ENCODE results near the gene CREB3L2.
"Not testable (repeated sequence)": the region's sequence is repeated elsewhere in the genome, so short reads cannot be mapped to it uniquely, and the experiment has no call there.

CREB3L2 gene

DNA sequence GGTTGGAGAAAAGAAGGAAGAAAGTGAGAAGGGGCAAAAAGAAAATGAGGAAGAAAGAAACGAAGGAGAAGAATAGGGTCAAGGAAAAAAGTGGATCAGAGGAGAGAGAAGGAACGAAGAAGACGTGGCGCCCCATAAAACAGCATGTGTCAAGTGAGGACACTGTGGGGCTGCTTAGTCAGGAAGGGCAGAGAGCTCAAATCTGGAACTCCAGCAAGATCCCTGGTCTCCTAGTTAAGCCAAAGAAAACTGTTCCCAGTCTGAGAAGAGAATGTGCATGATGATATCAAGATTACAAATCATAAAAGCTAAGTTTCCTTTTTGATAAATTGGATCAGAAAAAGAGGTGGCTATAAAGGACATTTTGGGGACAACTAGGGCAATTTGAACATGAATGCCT is 33.0 kb downstream of the CREB3L2 start:
- no peak for DNase-seq (ENCODE audit: low spot score)

GRCh38 chr7:137968339-137968738 is 33.5 kb downstream of the CREB3L2 start:
- not testable (repeated sequence) for DNase-seq (ENCODE audit: low spot score)

GRCh38 chr7:137967143-137968018 is 34.5 kb downstream of the CREB3L2 start:
- DNase-seq (ENCODE audit: low spot score): no peak

DNA sequence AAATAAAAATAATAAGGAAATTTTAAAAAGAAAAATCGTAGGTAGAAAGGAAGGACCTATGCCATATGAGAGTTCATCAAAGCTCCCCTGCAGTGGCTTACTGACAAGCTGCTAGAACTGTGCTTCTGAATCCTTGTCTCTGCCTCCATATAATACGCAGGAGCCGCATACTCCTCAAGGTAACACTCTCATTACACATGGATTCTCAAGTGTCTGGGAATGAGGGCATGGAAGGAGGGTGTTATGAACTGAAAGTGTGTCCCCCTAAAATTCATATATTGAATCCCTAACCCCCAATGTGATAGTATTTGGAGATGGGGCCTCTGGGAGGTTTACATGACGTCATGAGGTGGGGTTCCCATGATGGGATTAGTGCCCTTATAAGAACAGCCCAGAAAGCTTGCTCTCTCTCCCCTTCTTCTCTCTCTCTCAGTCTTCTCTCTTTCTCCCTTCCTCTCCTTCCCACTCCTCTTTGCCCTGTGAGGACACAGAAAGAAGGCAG is 35.2 kb downstream of the CREB3L2 start:
- no peak for DNase-seq (ENCODE audit: low spot score)

DNA sequence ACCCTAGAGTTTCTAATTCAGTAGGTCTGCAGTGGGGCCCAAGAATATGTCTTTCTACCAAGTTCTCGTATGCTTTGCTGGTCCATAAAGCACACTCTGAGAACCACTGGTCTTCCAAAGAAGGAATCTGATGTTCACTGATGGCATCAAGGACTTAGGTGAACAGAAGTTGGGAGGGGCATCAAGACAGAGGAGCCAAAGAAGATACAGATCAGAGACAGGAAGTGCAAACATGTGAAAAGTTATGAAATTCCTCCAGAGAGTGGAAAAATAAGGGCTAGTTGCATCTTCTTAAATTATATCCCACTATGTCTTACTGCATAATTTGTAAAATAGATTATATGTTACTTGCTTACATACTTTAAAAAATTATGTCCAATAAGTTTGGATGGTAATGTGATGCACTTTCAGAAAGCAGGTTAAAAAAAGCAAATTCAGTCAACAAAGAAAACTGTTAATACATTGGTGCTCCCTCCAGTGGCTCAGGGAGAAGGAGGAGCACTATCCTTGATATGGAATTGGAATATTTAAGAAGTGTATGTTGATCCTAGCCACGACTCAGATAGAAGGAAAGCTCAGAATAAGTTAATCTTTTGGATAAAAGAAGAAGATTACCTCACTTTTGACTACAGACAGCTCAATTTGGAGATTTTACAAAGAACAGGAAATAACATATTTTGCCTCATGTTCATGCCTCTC is 35.8 kb downstream of the CREB3L2 start:
- no peak for DNase-seq (ENCODE audit: low spot score)

DNA sequence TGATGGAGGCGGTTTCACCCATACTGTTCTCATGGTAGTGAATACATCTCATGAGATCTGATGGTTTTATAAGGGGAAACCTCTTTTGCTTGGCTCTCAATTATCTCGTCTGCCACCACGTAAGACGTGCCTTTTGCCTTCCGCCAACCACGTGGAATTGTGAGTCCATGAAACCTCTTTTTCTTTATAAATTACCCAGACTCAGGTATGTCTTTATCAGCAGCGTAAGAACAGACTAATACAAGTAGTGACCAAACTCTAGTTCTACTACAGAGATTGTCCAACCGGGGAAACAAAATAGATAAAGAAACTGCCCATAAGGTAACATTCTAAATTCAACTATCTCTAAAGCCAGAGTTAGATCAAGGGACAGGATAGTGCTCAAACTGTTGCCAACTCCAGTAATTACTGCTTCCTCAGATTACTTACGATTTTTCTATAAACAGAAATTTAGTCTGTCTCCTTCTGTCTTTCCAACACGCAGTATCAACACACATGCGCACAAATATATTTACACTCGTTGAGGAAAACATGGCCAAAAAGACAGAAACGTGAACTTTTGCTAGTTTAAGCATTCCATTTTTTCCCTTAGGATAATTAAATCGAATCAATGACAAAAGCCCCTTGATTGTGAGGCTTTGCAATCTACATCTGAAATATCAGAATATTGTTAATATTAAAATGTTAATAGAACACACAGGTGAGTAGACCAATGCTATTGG is 36.9 kb downstream of the CREB3L2 start:
- no peak for DNase-seq (ENCODE audit: low spot score)

DNA sequence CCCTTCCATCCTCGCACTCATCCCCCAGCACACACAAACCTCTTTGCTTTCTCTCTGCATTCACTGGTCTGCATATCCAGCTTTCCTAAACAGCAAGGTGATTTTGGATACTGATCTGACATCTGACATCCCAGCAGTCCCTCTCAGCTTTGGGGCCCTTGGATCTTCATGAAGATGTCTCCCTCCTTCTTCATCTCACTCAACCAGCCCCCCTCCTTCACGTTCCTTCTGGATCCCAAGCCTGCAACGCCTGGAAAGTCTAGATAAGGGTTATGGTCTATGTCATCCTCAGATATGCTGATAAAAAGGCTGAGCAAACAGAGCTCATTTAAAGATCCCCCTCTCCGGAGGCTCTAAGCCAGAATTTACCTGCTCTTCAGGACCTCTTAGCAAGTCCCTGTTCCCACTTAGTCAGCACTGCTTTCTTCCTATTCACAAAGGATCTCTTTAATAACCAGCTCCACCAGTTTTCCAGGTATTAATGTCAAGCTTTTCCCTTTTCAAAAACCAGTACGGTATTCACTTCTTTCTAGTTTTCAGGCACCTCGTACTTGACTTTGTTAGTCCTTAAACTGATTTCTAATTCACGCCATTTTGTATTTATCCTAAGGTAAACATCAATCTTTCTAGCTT is 38.9 kb downstream of the CREB3L2 start:
- DNase-seq (ENCODE audit: low spot score): no peak

GRCh38 chr7:137962491-137962874 is 39.4 kb downstream of the CREB3L2 start:
- no peak for DNase-seq (ENCODE audit: low spot score)

GRCh38 chr7:137961200-137962177 is 40.4 kb downstream of the CREB3L2 start:
- no peak for DNase-seq (ENCODE audit: low spot score)

- no peak for DNase-seq (ENCODE audit: low spot score)
Measured at GRCh38 chr7:137960020-137960419, 41.9 kb downstream of the CREB3L2 start.

DNA sequence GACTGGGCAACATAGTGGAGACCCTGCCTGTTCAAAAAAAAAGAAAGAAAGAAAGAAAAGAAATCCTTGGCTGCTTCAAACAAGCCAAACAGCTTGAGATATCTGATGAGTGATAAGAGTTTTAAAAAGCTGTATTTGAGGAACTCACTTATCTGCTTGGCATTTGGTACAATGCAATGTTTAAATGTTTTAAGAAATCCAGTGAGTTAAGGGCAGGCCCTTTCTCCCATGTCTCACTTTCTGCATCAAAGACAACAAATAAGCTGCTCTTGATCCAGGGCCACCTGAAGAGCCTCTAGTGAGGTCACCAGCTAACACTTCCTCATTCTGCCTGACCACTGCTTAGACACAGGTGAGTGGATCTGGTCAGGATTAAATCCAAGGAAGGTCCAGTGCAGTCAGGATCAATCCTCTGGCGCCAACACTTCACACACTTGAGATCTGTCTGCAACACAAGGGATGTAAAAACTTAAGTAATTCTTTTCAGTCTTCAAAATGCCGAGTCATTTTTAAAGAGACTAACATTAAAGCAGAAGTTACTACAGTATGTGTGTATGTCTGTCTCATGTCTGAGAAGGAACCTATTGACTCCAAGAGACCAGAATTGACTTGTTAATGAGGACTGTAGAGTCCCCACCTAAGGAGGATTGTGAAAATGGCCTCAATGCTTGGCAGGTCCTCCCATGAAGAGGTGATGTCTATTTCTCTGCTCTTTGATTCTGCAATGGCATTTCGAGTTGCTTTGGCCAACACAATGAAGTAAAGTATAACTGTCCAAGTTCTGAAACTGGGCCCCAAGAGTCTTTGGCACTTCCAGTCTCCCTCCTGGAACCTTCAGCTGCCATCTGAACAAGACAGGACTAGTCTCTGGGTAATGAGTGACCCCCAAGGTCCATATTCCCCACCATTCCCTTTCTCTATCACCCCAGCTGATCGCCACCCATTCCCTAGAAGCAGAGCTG is 43.1 kb downstream of the CREB3L2 start:
- no peak for DNase-seq (ENCODE audit: low spot score)

- no peak for DNase-seq (ENCODE audit: low spot score)
Measured at GRCh38 chr7:137957887-137958286, 44.0 kb downstream of the CREB3L2 start.

- no peak for DNase-seq (ENCODE audit: low spot score)
Measured at GRCh38 chr7:137956591-137956990, 45.3 kb downstream of the CREB3L2 start.

- no peak for DNase-seq (ENCODE audit: low spot score)
Measured at GRCh38 chr7:137956183-137956582, 45.7 kb downstream of the CREB3L2 start.

DNA sequence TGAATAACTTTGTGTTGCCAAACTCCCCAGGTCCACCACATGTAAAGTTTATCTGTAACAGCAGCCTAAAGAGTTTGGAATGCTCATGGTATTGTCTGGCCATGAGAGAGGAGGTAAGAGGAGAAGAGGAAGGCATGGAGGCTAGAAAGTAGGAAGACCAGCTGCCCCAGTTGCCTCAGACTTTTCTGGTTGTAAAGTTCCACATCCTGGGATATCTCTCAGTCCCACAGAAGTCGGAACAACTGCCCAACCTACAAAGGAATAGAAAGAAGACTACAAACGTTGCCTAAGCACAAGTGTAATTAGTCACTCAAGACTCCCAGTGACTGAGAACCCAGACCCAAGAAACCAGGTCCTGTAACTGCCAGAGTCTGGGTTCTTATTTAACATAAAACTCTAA is 47.3 kb downstream of the CREB3L2 start:
- no peak for DNase-seq (ENCODE audit: low spot score)

DNA sequence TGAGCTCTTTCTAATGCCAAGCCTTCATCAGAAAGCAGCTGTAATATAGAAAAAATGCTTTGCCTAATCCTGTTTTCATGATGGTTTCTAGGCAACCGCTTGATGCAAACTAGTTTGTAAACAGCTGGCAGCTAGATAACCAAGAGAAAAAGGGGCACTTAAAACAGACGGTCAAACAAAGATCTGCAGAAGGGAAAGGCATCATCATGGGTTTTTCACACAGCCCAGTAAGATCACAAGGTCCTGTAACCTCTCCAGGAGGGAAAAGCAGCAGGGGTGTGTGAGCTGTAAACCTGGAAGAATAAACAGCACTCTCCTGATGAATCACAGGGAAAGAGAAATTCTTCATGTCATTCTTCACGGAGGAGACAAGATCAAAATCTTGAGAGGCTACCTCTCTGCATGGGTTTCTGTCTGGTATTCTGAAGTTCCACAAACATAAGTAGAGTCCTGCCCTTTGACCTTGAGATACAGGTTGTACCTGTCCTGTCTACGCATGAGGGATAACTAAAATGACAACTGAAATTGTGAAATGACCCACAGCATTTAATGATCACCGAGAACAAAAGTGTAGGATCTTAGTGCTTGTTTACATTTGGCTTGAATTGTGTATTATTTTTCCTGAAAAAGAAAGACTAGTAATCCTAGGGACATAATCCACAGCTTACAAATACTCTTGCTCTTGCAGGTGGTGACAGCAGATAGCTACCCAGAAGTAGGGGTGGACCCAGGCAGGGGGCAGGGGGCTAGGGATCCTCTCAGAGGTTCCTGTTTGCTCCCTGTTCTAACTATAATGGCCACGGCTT is 48.0 kb downstream of the CREB3L2 start:
- DNase-seq (ENCODE audit: low spot score): no peak

DNA sequence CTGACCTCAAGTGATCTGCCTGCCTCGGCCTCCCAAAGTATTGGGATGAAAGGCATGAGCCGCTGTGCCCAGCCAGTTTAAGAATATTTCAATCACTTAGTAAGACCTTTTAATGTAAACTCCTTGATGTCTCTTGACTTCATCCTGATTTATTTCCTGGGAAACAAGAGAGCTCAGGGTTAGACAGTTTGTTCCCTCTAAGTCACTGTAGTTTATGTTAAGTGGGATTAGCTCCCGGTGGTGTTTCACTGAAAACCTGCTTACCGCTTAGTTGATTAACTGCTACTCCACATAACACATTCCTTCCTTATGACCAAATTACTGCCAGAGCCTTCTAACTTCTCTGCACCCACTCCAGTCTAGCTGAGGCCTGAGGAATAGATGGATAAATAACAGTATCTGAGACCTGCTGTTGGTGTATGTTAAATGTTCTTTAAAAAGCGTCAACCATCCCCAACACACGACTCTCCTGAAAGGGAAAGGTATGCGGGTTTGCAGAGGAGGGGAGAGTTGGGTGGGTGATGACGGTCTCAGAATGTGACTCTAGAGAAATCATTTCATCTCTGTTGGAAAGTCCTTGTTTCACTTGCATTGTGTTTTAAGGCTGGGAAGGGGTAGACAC is 48.7 kb downstream of the CREB3L2 start:
- peak; percentile 44 for DNase-seq (ENCODE audit: low spot score)

GRCh38 chr7:137952426-137952805 is 49.5 kb downstream of the CREB3L2 start:
- DNase-seq (ENCODE audit: low spot score): no peak

Data from D341Med (cell line).